Posterior cingulate gyrus (tissue), 11 donors: Measurements from ENCODE around the gene HEXIM1.

Experiments used
- DNase-seq, 10 donors: peaks; one replicate each; pipeline versions ENCODE4 v3.0.0 to v3.0.0-alpha.2; 2020 to 2021; ENCODE audit warnings: mixed read lengths in 3 of 10
- intact Hi-C: fragments of 100-400 bp; cut with DNase I; formaldehyde crosslinking; loops from one replicate; pipeline ENCODE4 v1.15.1; 2023

Gene HEXIM1

GRCh38 chr17:45201457-45201856 is 53.2 kb downstream of the HEXIM1 start:
- no peak for DNase-seq
- intact Hi-C loops: no loop called here
